ENCODE data around the gene PRKCB. TPM values are rescaled to one million over a fixed set of nuclear protein-coding genes. Genes with fewer than 3 reads are reported as not detected.

PRKCB gene
- polyA plus RNA-seq, 2 of the 4 experiments (the other 2 are of a cell fraction): 0.09 to 0.22 TPM

GRCh38 chr16:23964136-23964535 lies 128.4 kb downstream of the PRKCB start:
- ChIA-PET CTCF (interaction anchor here (0.8 kb wide), 1 partner anchor 115 kb away, joined by 3 read pairs; no protein-coding TSS in a partner anchor), POLR2A (no interaction called here)
- Histone ChIP-seq H3K4me2 (no peak overlapping the region), H3K27ac (no peak overlapping the region), H3K9me3 (no peaks in the 10 kb centered on the region), H3K4me3 (no peak overlapping the region), H3K4me1 (no peaks in the 10 kb centered on the region)
- WGBS (ENCODE audit: missing lambda C conversion rate): 66% methylated on average over 3 of the region's 3 CpGs
- FAIRE-seq (no peak), DNase-seq (ENCODE audit: low read depth in 1 of 2, low spot score in 1 of 2) (no peak), ATAC-seq (no peak)
- no peak for TF ChIP-seq RNF2 (IDR thresholded peaks at IDR 0.05; ENCODE audit: borderline replicate concordance, low read depth)
- no peak for TF ChIP-seq CHD2 (IDR thresholded peaks at IDR 0.05; ENCODE audit: low read length, partially characterized antibody)

DNA sequence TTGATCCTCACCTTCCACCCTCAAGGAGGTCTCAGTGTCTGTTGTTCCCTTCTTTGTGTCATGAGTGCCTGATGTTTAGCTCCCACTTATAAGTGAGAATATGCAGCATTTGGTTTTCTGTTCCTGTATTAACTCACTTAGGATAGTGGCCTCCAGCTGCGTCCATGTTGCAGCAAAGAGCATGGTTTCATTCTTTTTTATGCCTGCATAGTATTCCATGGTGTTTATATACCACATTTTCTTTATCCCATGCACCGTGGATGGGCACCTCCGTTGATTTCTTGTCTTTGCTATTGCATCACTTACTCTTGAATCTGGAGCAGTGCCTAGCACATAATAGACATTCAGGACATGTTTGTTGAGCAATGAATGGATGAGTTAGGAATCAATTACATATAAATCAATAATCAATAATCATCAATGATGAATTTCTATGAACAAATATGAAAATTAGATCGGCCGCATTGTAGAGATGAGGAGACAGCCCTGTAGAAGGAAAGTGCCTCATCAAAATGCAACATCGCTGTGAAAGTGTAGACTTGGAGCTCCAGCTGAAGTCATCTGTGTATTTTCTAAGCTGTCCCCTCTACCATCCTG lies 129.5 kb downstream of the PRKCB start:
- POLR2A ChIA-PET: no interaction called here
- WGBS (ENCODE audit: missing lambda C conversion rate): 45% methylated on average over 6 of the region's 6 CpGs
- CTCF ChIA-PET: interaction anchor here (0.6 to 0.8 kb wide), 2 partner anchors 116 to 530 kb away, joined by 3 read pairs; no protein-coding TSS in a partner anchor
- DNase-seq (ENCODE audit: low read depth in 1 of 2, low spot score in 1 of 2) (no peak), FAIRE-seq (no peak), ATAC-seq (no peak)
- Histone ChIP-seq H3K9me3 (no peaks in the 10 kb centered on the region), H3K4me3 (no peak overlapping the region), H3K4me2 (no peak overlapping the region), H3K4me1 (no peaks in the 10 kb centered on the region), H3K27ac (no peak overlapping the region)
- TF ChIP-seq NR3C1 (IDR thresholded peaks at IDR 0.05) (no peak), RCOR1 (IDR thresholded peaks at IDR 0.05; ENCODE audit: low read depth, low read length) (no peak), MAFK (IDR thresholded peaks at IDR 0.05; ENCODE audit: partially characterized antibody) (no peak), KDM5A (IDR thresholded peaks at IDR 0.05) (no peak), SMC3 (IDR thresholded peaks at IDR 0.05) (no peak), GATA3 (IDR thresholded peaks at IDR 0.05; ENCODE audit: borderline replicate concordance) (no peak), RNF2 (IDR thresholded peaks at IDR 0.05; ENCODE audit: borderline replicate concordance, low read depth) (no peak), TFCP2L1 (CRISPR knock-in tag; IDR thresholded peaks at IDR 0.05) (no peak), JUN (IDR thresholded peaks at IDR 0.05) (no peak), RARB (CRISPR knock-in tag; IDR thresholded peaks at IDR 0.05) (no peak), EHMT2 (IDR thresholded peaks at IDR 0.05; ENCODE audit: low read depth) (no peak), ZNF302 (CRISPR knock-in tag; IDR thresholded peaks at IDR 0.05) (no peak), MAZ (IDR thresholded peaks at IDR 0.05; ENCODE audit: borderline replicate concordance, low read depth, low read length) (no peak), FOSL2 (IDR thresholded peaks at IDR 0.05) (no peak), FOSL2 (CRISPR knock-in tag; IDR thresholded peaks at IDR 0.05) (no peak), PHF8 (IDR thresholded peaks at IDR 0.05; ENCODE audit: borderline replicate concordance, low read depth) (no peak), NFE2L2 (conservative IDR thresholded peaks at IDR 0.05; ENCODE audit: low read length) (no peak), MAX (IDR thresholded peaks at IDR 0.05) (no peak), REST (IDR thresholded peaks at IDR 0.05) (no peak), ELK1 (IDR thresholded peaks at IDR 0.05; ENCODE audit: low read depth, low read length) (no peak)
- TF ChIP-seq, protein P1, sequence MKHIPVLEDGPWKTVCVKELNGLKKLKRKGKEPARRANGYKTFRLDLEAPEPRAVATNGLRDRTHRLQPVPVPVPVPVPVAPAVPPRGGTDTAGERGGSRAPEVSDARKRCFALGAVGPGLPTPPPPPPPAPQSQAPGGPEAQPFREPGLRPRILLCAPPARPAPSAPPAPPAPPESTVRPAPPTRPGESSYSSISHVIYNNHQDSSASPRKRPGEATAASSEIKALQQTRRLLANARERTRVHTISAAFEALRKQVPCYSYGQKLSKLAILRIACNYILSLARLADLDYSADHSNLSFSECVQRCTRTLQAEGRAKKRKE (CRISPR knock-in tag; IDR thresholded peaks at IDR 0.05; ENCODE audit: low read depth): no peak

Data from A549 (cell line).